ENCODE data around the gene SEC22C. TPM values are rescaled to one million over a fixed set of nuclear protein-coding genes. Genes with fewer than 3 reads are reported as not detected.
"Not testable (repeated sequence)": the region's sequence is repeated elsewhere in the genome, so short reads cannot be mapped to it uniquely, and the experiment has no call there.

The SEC22C gene
- total RNA-seq, 3 donors from 2014 or later = 9.3 to 34.2 (median 18.3) TPM

- Histone ChIP-seq H3K4me1 (ENCODE audit: low read depth) (peaks cover 19% of the 10 kb centered on the region), H3K36me3 (ENCODE audit: low read depth) (no peaks in the 10 kb centered on the region), H3K4me3 (peak within 1 kb of the TSS; percentile 81), H3K9me3 (no peaks in the 10 kb centered on the region)
- peak; percentile 99 to 100 (median 99) for DNase-seq
- peak; percentile 96 for ATAC-seq
- intact Hi-C loops (cut with DNase I, micrococcal nuclease) = no loop called here
- no peak for TF ChIP-seq CTCF (IDR thresholded peaks at IDR 0.05)
Observed at GRCh38 chr3:42600111-42600957, 18.6 kb upstream of the SEC22C start, which contains the start of gene NKTR. NKTR (plus strand) TSS chr3:42600686; CDS start chr3:42601007, 321 bp downstream.

GRCh38 chr3:42597098-42597497, 15.3 kb upstream of the SEC22C start:
- H3K36me3 ChIP-seq (ENCODE audit: low read depth); intact Hi-C loops (cut with DNase I, micrococcal nuclease); H3K4me3 ChIP-seq; ATAC-seq; DNase-seq; H3K9me3 ChIP-seq: not testable (repeated sequence)
- peaks cover 10% of the 10 kb centered on the region for H3K4me1 ChIP-seq (ENCODE audit: low read depth)

GRCh38 chr3:42595682-42596081, 13.9 kb upstream of the SEC22C start:
- no peak for TF ChIP-seq CTCF (IDR thresholded peaks at IDR 0.05)
- DNase-seq (no peak), ATAC-seq (no peak)
- H3K4me1 ChIP-seq (ENCODE audit: low read depth) = peaks cover 3% of the 10 kb centered on the region
- no peaks in the 10 kb centered on the region for H3K9me3 ChIP-seq
- no peaks in the 10 kb centered on the region for H3K36me3 ChIP-seq (ENCODE audit: low read depth)
- intact Hi-C loops (cut with DNase I, micrococcal nuclease) = no loop called here
- H3K4me3 ChIP-seq = no peak overlapping the region

- ATAC-seq = no peak
Observed at GRCh38 chr3:42593635-42594034, 11.9 kb upstream of the SEC22C start.

GRCh38 chr3:42591811-42592210, 10.0 kb upstream of the SEC22C start:
- no peak for TF ChIP-seq CTCF (IDR thresholded peaks at IDR 0.05)
- H3K4me1 ChIP-seq (ENCODE audit: low read depth) = peaks cover 6% of the 10 kb centered on the region
- H3K4me3 ChIP-seq = no peak overlapping the region
- H3K36me3 ChIP-seq (ENCODE audit: low read depth) = no peaks in the 10 kb centered on the region
- no peaks in the 10 kb centered on the region for H3K9me3 ChIP-seq
- ATAC-seq (no peak), DNase-seq (no peak)
- intact Hi-C loops (cut with DNase I, micrococcal nuclease) = no loop called here

More at GRCh38 chr3:42593635-42594034, 11.9 kb upstream of the SEC22C start:
- DNase-seq = no peak
- Histone ChIP-seq H3K36me3 (ENCODE audit: low read depth) (no peaks in the 10 kb centered on the region), H3K4me1 (ENCODE audit: low read depth) (peaks cover 6% of the 10 kb centered on the region), H3K4me3 (no peak overlapping the region), H3K9me3 (no peaks in the 10 kb centered on the region)
- no peak for TF ChIP-seq CTCF (IDR thresholded peaks at IDR 0.05)
- intact Hi-C loops (cut with DNase I, micrococcal nuclease) = no loop called here

GRCh38 chr3:42590989-42591756, 9.4 kb upstream of the SEC22C start:
- peak; percentile 37 to 61 (median 44) for DNase-seq
- no peaks in the 10 kb centered on the region for H3K9me3 ChIP-seq
- no peak for TF ChIP-seq CTCF (IDR thresholded peaks at IDR 0.05)
- H3K36me3 ChIP-seq (ENCODE audit: low read depth) = no peaks in the 10 kb centered on the region
- peak; percentile 17 for ATAC-seq
- peak overlapping the region; percentile 48 for H3K4me3 ChIP-seq
- peaks cover 6% of the 10 kb centered on the region for H3K4me1 ChIP-seq (ENCODE audit: low read depth)
- intact Hi-C loops (cut with DNase I, micrococcal nuclease) = no loop called here
